ENCODE measurements around the gene CATSPER4. TPM values are rescaled to one million over a fixed set of nuclear protein-coding genes. Genes with fewer than 3 reads are reported as not detected.

The CATSPER4 gene
- total and polyA plus RNA-seq, 2 donors = 0.07 TPM; not detected in 1

DNA sequence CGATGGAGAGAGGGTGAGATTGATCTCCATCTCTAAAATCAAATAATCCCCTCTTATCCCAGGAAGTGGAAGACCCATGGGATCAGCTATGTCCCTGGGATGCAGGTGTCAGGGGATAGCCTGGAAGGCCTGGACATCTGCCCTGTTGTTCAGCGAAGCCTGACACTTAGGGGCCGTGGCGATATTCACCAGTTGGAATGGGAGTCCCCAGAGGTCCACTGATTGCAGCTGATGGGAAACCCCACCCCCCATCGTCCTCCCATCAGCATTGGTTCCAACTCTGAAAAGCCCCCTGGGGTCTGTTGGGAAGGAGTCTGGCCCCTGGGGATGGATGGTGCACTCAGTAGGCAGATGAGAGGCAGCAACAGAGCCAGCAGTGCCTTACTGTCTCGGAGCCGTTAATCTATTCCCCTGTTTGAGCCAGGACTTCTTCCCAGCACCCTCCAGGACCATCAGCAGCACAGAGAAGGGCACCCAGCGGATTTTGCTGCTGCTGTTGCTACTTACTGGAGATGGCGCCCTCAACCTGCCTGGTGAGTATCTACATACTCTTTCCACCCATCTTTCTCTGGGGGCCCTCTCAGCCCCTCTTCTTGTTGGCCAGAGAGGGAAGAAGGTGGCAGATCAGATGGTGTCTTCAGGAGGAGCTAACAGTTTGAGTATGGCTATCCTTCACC, 13.4 kb downstream of the CATSPER4 start:
- DNase-seq (ENCODE audit: low read depth in 6 of 9, low spot score in 9 of 9) = no peak
- peaks cover 0 to 3% of the 10 kb centered on the region in 2 donors for H3K9me3 ChIP-seq (ENCODE audit: control insufficient read depth in 2 of 2, insufficient read depth in 1 of 2, low read length in 1 of 2)
- 95% methylated on average over 9 of the region's 9 CpGs for WGBS
- no peaks in the 10 kb centered on the region for H3K36me3 ChIP-seq (ENCODE audit: control insufficient read depth in 2 of 2, insufficient read depth in 2 of 2, low read length in 1 of 2)
- no peak overlapping the region for H3K4me3 ChIP-seq (ENCODE audit: low read length in 2 of 2)
- H3K4me1 ChIP-seq (ENCODE audit: control insufficient read depth in 2 of 2, insufficient read depth in 2 of 2, low read length in 2 of 2) = peaks cover 13 to 24% of the 10 kb centered on the region in 2 donors
- H3K27ac ChIP-seq (ENCODE audit: low read depth in 1 of 2, low read length in 1 of 2) = no peak overlapping the region
- peaks cover 0 to 5% of the 10 kb centered on the region in 2 donors for H3K27me3 ChIP-seq (ENCODE audit: control insufficient read depth in 2 of 2, insufficient read depth in 1 of 2, low read length in 1 of 2)

DNA sequence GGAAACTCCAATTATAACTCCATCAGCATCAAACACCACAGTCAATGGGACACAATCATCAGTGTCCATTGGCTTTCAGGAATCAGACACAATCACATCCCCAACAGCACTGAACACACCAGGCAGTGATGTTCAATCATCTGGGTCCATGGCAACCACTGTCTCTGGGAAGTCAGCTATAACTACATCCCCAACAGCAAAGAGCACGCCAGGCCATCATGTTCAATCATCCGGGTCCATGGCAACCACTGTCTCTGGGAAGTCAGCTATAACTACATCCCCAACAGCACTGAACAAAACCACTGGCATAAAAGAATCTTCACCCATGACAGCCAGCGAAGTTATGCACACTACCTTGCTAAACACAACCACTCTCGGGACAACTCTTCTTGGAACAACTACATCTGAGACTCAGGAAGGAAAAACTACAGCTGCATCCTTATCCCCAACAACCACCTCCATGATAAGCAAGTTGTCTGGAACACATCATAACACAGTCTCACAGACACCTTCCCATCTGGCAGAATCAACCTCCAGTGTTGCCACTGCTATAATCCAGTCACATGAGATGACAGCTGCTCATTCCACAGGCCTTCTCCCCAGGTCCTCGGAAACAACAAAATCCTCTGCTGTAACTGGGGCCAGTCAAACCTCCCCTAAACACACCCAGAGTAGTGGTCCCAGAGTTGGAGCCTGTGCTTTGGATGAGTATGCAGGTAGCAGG, 19.9 kb downstream of the CATSPER4 start:
- WGBS = 92% methylated on average over 5 of the region's 5 CpGs
- no peaks in the 10 kb centered on the region for H3K36me3 ChIP-seq (ENCODE audit: control insufficient read depth in 2 of 2, insufficient read depth in 2 of 2, low read length in 1 of 2)
- no peak overlapping the region for H3K4me3 ChIP-seq (ENCODE audit: low read length in 2 of 2)
- H3K27me3 ChIP-seq (ENCODE audit: control insufficient read depth in 2 of 2, insufficient read depth in 1 of 2, low read length in 1 of 2) = no peaks in the 10 kb centered on the region
- no peak overlapping the region for H3K27ac ChIP-seq (ENCODE audit: low read depth in 1 of 2, low read length in 1 of 2)
- no peaks in the 10 kb centered on the region for H3K9me3 ChIP-seq (ENCODE audit: control insufficient read depth in 2 of 2, insufficient read depth in 1 of 2, low read length in 1 of 2)
- no peak for DNase-seq (ENCODE audit: low read depth in 6 of 9, low spot score in 9 of 9)
- H3K4me1 ChIP-seq (ENCODE audit: control insufficient read depth in 2 of 2, insufficient read depth in 2 of 2, low read length in 2 of 2) = no peaks in the 10 kb centered on the region

DNA sequence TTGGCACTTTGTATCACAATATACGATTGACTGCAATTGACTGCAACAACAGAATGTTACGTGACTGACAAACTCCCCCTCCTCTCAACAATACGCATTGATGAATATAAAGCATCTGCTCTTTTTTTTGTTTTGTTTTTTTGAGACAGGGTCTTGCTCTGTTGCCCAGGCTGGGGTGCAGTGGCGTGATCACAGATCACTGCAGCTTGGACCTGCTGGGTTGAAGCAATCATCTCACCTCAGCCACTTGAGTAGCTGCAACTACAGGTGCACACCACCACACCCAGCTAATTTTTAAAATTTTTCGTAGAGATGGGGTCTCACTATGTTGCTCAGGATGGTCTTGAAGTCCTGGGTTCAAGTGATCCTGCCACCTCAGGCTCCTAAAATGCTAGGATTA, 22.3 kb downstream of the CATSPER4 start:
- Histone ChIP-seq H3K4me1 (ENCODE audit: control insufficient read depth in 2 of 2, insufficient read depth in 2 of 2, low read length in 2 of 2) (no peaks in the 10 kb centered on the region), H3K4me3 (ENCODE audit: low read length in 2 of 2) (no peak overlapping the region), H3K27me3 (ENCODE audit: control insufficient read depth in 2 of 2, insufficient read depth in 1 of 2, low read length in 1 of 2) (peaks cover 0 to 3% of the 10 kb centered on the region in 2 donors), H3K36me3 (ENCODE audit: control insufficient read depth in 2 of 2, insufficient read depth in 2 of 2, low read length in 1 of 2) (no peaks in the 10 kb centered on the region), H3K9me3 (ENCODE audit: control insufficient read depth in 2 of 2, insufficient read depth in 1 of 2, low read length in 1 of 2) (no peaks in the 10 kb centered on the region), H3K27ac (ENCODE audit: low read depth in 1 of 2, low read length in 1 of 2) (no peak overlapping the region)
- no peak for DNase-seq (ENCODE audit: low read depth in 6 of 9, low spot score in 9 of 9)
- 97% methylated on average over 5 of the region's 5 CpGs for WGBS

DNA sequence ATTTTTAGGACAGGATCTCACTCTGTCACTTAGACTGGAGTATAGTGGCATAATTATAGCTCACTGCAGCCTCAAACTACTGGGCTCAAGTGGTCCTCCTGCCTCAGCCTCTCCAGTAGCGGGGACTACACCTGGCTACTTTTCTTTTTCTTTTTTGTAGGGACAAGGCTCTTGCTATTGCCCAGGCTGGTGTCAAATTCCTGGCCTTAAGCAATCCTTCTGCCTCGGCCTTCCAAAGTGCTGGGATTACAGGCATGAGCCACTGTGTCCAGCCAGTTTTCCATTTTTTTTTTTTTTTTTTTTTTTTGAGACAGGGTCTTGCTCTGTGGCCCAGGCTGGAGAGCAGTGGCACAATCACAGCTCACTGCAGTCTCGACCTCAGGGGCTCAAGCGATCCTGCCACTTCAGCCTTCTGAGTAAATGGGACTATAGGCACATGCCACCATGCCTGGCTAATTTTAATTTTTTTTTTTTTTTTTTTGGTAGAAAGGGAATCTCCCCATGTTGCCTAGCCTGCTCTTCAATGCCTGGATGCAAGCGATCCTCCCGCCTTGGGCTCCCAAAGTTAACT, 23.0 kb downstream of the CATSPER4 start:
- no peak for DNase-seq (ENCODE audit: low read depth in 6 of 9, low spot score in 9 of 9)
- WGBS = 97% methylated on average over 6 of the region's 6 CpGs
- no peaks in the 10 kb centered on the region for H3K36me3 ChIP-seq (ENCODE audit: control insufficient read depth in 2 of 2, insufficient read depth in 2 of 2, low read length in 1 of 2)
- no peaks in the 10 kb centered on the region for H3K9me3 ChIP-seq (ENCODE audit: control insufficient read depth in 2 of 2, insufficient read depth in 1 of 2, low read length in 1 of 2)
- H3K27me3 ChIP-seq (ENCODE audit: control insufficient read depth in 2 of 2, insufficient read depth in 1 of 2, low read length in 1 of 2) = peaks cover 0 to 3% of the 10 kb centered on the region in 2 donors
- H3K4me3 ChIP-seq (ENCODE audit: low read length in 2 of 2) = no peak overlapping the region
- H3K27ac ChIP-seq (ENCODE audit: low read depth in 1 of 2, low read length in 1 of 2) = no peak overlapping the region
- no peaks in the 10 kb centered on the region for H3K4me1 ChIP-seq (ENCODE audit: control insufficient read depth in 2 of 2, insufficient read depth in 2 of 2, low read length in 2 of 2)

DNA sequence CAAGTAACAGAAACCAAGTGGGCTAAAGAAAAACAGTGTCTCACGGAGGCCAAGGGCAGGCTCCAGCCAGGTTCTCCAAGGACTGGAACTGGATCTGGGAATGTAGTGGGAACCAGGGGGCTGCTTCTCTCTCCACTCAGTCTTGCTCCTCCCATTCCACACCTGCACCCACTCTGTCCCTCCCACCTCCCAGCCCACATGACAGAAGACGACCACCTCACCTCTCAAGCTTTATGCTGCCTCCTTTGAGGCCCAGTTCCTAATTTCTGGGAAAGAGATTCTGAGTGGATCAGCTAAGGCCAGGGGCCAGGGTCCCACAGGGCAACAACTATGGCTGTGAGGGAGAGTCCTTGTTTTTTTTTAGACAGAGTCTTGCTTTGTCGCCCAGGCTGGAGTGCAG, 24.8 kb downstream of the CATSPER4 start:
- Histone ChIP-seq H3K27me3 (ENCODE audit: control insufficient read depth in 2 of 2, insufficient read depth in 1 of 2, low read length in 1 of 2) (peaks cover 0 to 6% of the 10 kb centered on the region in 2 donors), H3K36me3 (ENCODE audit: control insufficient read depth in 2 of 2, insufficient read depth in 2 of 2, low read length in 1 of 2) (no peaks in the 10 kb centered on the region), H3K27ac (ENCODE audit: low read depth in 1 of 2, low read length in 1 of 2) (no peak overlapping the region), H3K4me1 (ENCODE audit: control insufficient read depth in 2 of 2, insufficient read depth in 2 of 2, low read length in 2 of 2) (no peaks in the 10 kb centered on the region), H3K9me3 (ENCODE audit: control insufficient read depth in 2 of 2, insufficient read depth in 1 of 2, low read length in 1 of 2) (no peaks in the 10 kb centered on the region), H3K4me3 (ENCODE audit: low read length in 2 of 2) (no peak overlapping the region)
- 55% methylated on average over 3 of the region's 3 CpGs for WGBS
- no peak for DNase-seq (ENCODE audit: low read depth in 6 of 9, low spot score in 9 of 9)

DNA sequence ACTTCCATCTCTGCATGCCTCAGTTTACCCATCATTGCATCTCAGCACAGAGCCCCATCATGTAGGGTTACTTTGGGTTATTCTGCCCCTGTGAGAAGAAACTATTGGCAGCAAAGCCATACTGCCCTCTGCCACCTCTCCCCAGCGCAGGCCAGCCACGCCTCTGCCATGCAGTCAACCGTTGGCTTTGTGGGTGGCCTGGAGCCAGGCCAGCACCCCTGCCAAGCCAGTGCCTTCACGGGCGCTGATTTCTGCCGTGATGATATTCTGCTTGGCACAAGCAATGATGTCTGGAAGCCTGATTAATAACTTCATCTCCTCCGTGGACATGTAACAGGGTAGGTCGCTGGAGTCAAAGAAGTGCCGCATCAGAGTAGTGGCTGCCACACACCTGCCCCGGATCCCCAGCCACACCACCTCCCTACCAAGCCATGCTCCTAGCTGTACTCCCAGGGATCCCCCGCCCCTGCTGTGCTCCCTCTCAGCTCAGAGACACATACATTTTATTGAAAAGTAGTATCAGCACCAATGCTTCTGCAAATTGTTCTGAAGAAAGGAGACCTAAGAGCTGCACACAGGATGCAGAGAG, 28.6 kb downstream of the CATSPER4 start:
- Histone ChIP-seq H3K27me3 (ENCODE audit: control insufficient read depth in 2 of 2, insufficient read depth in 1 of 2, low read length in 1 of 2) (peaks cover 0 to 29% of the 10 kb centered on the region in 2 donors), H3K4me1 (ENCODE audit: control insufficient read depth in 2 of 2, insufficient read depth in 2 of 2, low read length in 2 of 2) (no peaks in the 10 kb centered on the region), H3K36me3 (ENCODE audit: control insufficient read depth in 2 of 2, insufficient read depth in 2 of 2, low read length in 1 of 2) (no peaks in the 10 kb centered on the region), H3K4me3 (ENCODE audit: low read length in 2 of 2) (no peak overlapping the region), H3K27ac (ENCODE audit: low read depth in 1 of 2, low read length in 1 of 2) (no peak overlapping the region), H3K9me3 (ENCODE audit: control insufficient read depth in 2 of 2, insufficient read depth in 1 of 2, low read length in 1 of 2) (no peaks in the 10 kb centered on the region)
- DNase-seq (ENCODE audit: low read depth in 6 of 9, low spot score in 9 of 9) = no peak
- WGBS = 91% methylated on average over 11 of the region's 11 CpGs

DNA sequence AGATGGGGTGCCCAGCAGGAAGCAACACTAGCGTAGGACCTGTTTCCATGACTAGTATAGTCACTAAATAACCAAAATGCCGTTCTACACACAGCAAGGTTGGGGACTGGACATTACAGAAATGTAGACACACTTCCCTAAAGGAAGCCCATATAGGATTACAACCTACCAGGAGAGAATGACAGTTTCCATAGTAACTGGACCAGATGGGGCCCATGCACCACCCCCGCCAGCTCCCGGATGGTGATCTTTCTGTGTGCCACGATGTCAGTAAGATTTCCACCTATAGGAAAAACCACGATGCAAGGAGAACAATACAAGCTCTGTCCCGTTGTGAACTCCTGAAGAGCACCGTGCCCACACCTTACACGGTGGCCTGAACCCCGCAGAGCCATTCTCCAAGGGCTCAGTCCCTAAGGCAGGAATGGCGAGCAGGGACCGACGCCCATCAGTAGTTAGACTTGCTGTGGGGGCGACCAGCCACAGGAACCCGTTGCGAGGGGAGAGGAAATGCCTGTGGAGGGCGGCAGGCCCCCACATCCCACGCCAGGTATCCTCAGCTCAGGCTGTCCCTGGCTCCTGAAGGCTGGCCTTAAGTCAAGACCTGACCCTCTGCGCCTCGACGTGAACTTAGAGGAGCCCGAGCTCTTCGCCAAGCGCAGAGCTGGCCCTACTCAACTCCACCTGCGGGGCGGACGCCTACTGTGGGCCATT, 30.0 kb downstream of the CATSPER4 start:
- WGBS = 80% methylated on average over 27 of the region's 27 CpGs
- no peaks in the 10 kb centered on the region for H3K9me3 ChIP-seq (ENCODE audit: control insufficient read depth in 2 of 2, insufficient read depth in 1 of 2, low read length in 1 of 2)
- peaks cover 10 to 42% of the 10 kb centered on the region in 2 donors for H3K27me3 ChIP-seq (ENCODE audit: control insufficient read depth in 2 of 2, insufficient read depth in 1 of 2, low read length in 1 of 2)
- H3K4me1 ChIP-seq (ENCODE audit: control insufficient read depth in 2 of 2, insufficient read depth in 2 of 2, low read length in 2 of 2) = peaks cover 2 to 3% of the 10 kb centered on the region in 2 donors
- no peak overlapping the region for H3K4me3 ChIP-seq (ENCODE audit: low read length in 2 of 2)
- H3K27ac ChIP-seq (ENCODE audit: low read depth in 1 of 2, low read length in 1 of 2) = no peak overlapping the region
- no peaks in the 10 kb centered on the region for H3K36me3 ChIP-seq (ENCODE audit: control insufficient read depth in 2 of 2, insufficient read depth in 2 of 2, low read length in 1 of 2)
- DNase-seq (ENCODE audit: low read depth in 6 of 9, low spot score in 9 of 9) = no peak

DNA sequence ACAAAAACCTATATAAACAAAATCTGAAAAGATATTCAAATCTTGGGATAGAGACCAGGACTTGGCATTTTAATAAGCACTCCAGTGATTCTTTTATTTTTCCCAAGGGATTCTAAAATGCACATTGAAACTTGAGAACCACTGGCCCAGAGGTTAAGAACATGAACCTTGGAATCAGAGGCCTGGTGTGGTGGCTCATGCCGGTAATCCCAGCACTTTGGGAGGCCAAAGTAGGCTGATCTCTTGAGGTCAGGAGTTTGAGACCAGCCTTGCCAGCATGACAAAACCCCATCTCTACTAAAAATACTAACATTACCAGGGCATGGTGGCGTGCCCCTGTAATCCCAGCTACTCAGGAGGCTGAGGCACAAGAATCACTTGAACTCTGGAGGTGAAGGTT, 30.7 kb downstream of the CATSPER4 start:
- H3K4me3 ChIP-seq (ENCODE audit: low read length in 2 of 2) = no peak overlapping the region
- peaks cover 14 to 50% of the 10 kb centered on the region in 2 donors for H3K27me3 ChIP-seq (ENCODE audit: control insufficient read depth in 2 of 2, insufficient read depth in 1 of 2, low read length in 1 of 2)
- no peak for DNase-seq (ENCODE audit: low read depth in 6 of 9, low spot score in 9 of 9)
- no peaks in the 10 kb centered on the region for H3K9me3 ChIP-seq (ENCODE audit: control insufficient read depth in 2 of 2, insufficient read depth in 1 of 2, low read length in 1 of 2)
- H3K36me3 ChIP-seq (ENCODE audit: control insufficient read depth in 2 of 2, insufficient read depth in 2 of 2, low read length in 1 of 2) = no peaks in the 10 kb centered on the region
- 95% methylated on average over 2 of the region's 2 CpGs for WGBS
- peaks cover 4 to 8% of the 10 kb centered on the region in 2 donors for H3K4me1 ChIP-seq (ENCODE audit: control insufficient read depth in 2 of 2, insufficient read depth in 2 of 2, low read length in 2 of 2)
- H3K27ac ChIP-seq (ENCODE audit: low read depth in 1 of 2, low read length in 1 of 2) = no peak overlapping the region

Data from thymus (tissue), 11 donors.